GM12865 (cell line): ENCODE results near the gene GTPBP3.

ENCODE experiments used
- DNase-seq: peaks from one replicate; pipeline ENCODE4 v3.0.0; 2010; ENCODE audit warnings: low read depth
- H3K4me3 ChIP-seq: 2 replicates; pipeline ENCODE4 v1.5.1; 2011; ENCODE audit warnings: mild to moderate bottlenecking, low read depth, low read length, control low read depth
- CTCF ChIP-seq: IDR thresholded peaks from 2 replicates; pipeline ENCODE4 v1.5.1; 2011; ENCODE audit warnings: low read length, control low read depth, low read depth, inconsistent platforms; ENCODE audit not compliant: insufficient read depth; ENCODE audit errors: missing control alignments

Gene GTPBP3

DNA sequence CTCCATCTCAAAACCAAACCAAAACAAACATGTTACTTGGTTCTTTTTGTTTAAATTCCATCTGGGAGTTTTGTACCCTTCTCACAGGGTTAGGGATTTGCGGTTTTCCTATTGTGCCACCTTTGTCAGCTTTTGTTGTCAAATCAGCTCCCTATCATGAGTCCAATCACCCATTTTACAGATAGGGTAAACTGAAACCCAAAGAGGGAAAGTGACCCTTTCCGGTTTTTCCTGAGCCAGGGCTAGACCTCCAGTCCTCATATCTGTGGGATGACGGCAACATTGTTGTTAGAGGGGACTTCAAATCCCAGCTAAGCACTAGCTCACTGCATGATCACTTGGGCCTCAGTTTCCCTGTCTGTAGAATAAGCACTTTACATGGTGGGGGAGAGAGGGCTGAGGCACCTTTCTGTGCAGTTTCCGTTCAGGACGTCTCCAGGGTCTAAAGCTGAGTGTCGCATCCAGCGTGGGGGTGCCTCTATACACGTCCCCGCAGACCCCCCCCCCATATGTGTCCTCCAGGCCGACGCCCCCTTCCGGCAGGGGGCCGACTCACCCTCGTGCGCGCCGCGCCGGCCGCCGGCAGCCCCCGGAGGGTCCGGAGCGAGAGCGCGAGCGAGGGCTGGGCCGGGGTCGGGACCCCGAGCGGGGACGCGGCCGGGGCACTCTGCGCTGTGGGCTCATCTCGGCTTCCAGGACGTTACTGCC is 52.8 kb downstream of the GTPBP3 start:
- H3K4me3 ChIP-seq, result no peak overlapping the region

GRCh38 chr19:17390665-17391370 is 53.5 kb downstream of the GTPBP3 start:
- peak; percentile 72 for TF ChIP-seq CTCF
- H3K4me3 ChIP-seq, result peak overlapping the region; percentile 47
- DNase-seq, result peak; percentile 90

More for the DNA sequence above, 52.8 kb downstream of the GTPBP3 start:
- no peak for DNase-seq
- no peak for TF ChIP-seq CTCF

GRCh38 chr19:17391371-17392151 is 54.2 kb downstream of the GTPBP3 start:
- peak overlapping the region; percentile 12 for H3K4me3 ChIP-seq
- no peak for TF ChIP-seq CTCF
- peak; percentile 31 for DNase-seq
